HuH-7.5 (cell line): ENCODE results near the gene ISOC2.
"Not testable (repeated sequence)": the region's sequence is repeated elsewhere in the genome, so short reads cannot be mapped to it uniquely, and the experiment has no call there.

Experiments
- DNase-seq: peaks from one replicate; pipeline ENCODE4 v3.0.0; 2011; ENCODE audit warnings: low spot score

Gene ISOC2

GRCh38 chr19:55457683-55458457 lies 3.6 kb downstream of the ISOC2 start:
- no peak for DNase-seq

GRCh38 chr19:55456347-55456746 lies 5.1 kb downstream of the ISOC2 start:
- no peak for DNase-seq

- no peak for DNase-seq
Observed at GRCh38 chr19:55455576-55456235, 5.7 kb downstream of the ISOC2 start.

- DNase-seq: peak; percentile 93
Observed at GRCh38 chr19:55454787-55455243, 6.6 kb downstream of the ISOC2 start.

- DNase-seq: no peak
Observed at GRCh38 chr19:55453511-55454260, 7.8 kb downstream of the ISOC2 start.

GRCh38 chr19:55452749-55453346 lies 8.6 kb downstream of the ISOC2 start:
- peak; percentile 85 for DNase-seq

DNA sequence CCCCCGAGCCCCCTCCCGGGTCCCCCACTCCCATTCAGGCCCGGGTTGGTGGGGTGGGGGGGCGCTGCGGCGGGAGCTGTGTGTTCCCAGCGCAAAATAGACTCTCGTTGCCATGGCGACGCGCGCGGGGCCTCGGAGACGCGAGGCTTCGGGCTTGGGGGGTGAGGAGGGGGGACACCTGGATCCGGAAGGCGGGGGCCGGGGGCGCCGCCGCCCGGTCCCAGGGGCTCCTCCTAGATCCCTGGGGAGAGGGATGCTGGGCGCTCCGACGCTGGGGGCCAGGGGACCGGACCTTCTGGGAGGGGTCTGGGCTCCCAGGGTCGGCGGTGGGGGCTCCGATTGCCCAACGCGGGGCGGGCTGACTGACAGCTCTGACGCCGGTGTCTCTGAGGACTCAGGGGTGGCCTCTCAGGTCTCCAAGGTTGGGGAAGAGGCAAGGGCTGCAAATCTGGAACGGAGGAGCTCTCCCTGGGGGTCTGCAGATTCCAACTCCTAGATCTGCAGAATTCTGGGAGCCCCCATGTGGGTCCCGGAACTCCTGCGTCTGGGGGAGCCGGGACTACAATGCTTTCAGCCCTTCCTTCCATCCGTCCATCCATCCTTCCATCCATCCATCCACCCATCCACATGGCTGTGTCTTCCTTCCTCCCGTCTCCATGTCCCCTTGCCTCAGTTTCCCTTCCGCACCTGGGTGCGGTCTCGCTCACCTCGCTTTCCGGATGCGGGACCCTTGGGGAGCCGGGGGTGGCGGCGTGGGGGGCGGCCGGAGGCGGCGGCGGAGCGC lies 9.3 kb downstream of the ISOC2 start:
- DNase-seq: no peak

DNA sequence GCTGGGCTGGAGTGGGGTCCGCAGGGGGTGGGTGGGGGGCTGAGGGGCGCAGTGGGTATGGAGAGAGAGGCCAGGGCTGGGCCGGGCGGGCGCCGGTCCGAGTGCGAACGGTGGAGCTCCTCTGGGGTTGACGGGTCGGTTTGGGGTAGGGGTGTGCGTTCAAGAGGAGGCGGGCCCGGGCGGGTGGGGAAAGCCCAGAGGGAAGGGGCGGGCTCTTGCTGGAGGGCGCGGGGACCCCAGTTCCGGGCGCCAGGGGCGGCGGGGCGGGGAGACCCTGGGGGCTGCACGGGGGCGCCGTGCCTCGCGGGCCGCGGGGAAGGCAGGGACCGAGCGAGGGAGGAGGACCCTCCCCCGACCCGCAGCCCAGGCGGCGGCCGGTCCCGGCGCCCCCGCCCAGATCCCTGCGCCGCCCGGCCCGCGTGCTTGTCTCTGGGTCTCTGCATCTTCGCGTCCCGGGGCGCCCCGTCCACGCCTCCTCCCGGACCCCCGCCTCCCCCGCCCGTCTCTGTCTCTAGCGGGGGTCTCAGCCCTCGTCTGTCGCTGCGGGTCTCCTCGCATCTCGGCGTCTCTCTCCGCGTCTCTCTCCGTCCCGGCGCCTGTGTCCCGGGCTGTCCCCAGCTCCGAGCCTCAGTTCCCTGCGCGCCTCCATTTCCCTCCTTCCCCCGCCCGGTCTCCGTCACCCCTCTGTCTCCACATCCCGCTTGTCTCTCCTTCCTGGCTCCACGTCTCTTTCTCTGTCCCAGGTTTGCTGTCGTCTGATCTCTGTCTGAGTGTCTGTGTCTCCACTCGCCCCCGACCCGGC lies 10.1 kb downstream of the ISOC2 start:
- no peak for DNase-seq

- no peak for DNase-seq
Observed at GRCh38 chr19:55449469-55449868, 12.0 kb downstream of the ISOC2 start.

DNA sequence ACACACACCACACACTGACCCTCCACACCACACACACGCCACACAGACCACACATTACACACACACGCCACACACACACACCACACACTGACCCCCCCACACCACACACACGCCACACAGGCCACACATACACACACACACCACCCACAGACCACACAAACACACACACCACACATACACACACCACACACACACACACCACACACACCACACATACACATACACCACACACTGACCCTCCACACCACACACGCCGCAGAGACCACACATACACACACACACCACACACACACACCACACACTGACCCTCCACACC lies 13.3 kb downstream of the ISOC2 start:
- not testable (repeated sequence) for DNase-seq

- DNase-seq: no peak
Observed at GRCh38 chr19:55447421-55448174, 13.8 kb downstream of the ISOC2 start.

DNA sequence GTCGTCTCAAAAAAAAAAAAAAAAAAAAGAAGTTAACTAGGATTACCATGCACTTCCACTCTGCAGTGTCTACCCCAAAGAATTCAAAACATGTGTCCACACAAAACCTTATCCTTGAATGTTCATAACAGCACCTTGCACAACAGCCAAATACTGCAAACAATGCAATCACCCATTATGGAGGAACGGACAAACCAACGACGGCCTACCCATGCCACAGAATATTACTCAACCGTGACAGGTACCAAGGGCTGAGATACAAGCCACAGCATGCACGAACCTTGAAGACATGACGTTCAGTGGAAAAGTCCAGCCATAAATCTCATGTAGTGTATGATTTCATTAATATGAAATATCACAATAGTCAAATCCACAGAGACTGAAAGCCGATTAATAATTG lies 15.4 kb downstream of the ISOC2 start:
- DNase-seq: no peak

DNA sequence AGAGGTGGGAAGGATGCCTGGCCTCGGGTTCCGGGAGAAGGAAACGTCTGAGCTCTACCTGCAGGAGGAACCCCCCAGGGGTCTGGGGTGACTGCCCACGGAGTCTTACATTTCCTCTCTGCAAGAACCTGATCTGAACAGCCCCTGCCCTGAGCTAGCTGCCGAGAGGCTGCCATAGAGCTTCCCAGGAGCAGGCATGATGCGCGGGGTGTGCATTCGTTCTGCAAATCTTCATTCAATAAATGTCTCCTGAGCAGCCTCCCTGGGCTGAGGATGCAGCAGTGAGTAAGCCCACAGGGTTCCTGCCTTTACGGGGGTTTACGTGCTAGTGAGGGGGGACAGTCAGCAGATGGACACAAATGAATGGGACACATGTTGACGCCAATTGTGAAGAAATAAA lies 16.8 kb downstream of the ISOC2 start:
- no peak for DNase-seq

- no peak for DNase-seq
Observed at GRCh38 chr19:55443824-55444480, 17.5 kb downstream of the ISOC2 start.

- DNase-seq: no peak
Observed at GRCh38 chr19:55443045-55443823, 18.2 kb downstream of the ISOC2 start, which contains the start of gene SHISA7. TSS of gene SHISA7 (minus strand) at chr19:55443300. CDS start at chr19:55442863, 437 bp downstream.

GRCh38 chr19:55442372-55442961 lies 19.0 kb downstream of the ISOC2 start:
- no peak for DNase-seq

GRCh38 chr19:55441692-55442321 lies 19.6 kb downstream of the ISOC2 start:
- no peak for DNase-seq

- DNase-seq: no peak
Observed at GRCh38 chr19:55441319-55441691, 20.1 kb downstream of the ISOC2 start.
